Breast epithelium (tissue), 3 donors: ENCODE data around the gene ANKRD53.

Experiments
- CTCF ChIP-seq, 3 donors: fragments of 450-650 bp; IDR thresholded peaks; one replicate each; pipeline ENCODE4 v1.5.1; 2016 to 2017; ENCODE audit warnings: antibody characterized with exemption in 3 of 3, mild to moderate bottlenecking in 3 of 3, moderate library complexity in 3 of 3
- POLR2A ChIP-seq: fragments of 450-650 bp; IDR thresholded peaks from one replicate; pipeline ENCODE4 v1.6.1; 2016; ENCODE audit warnings: antibody characterized with exemption, mild to moderate bottlenecking, moderate library complexity
- POLR2AphosphoS5 ChIP-seq, 3 donors: sonication (generic); formaldehyde crosslinking; IDR thresholded peaks; one replicate each; pipeline ENCODE4 v1.6.1; 2017; ENCODE audit warnings: antibody characterized with exemption in 3 of 3

- TF ChIP-seq POLR2A (no peak), CTCF (IDR thresholded peaks at IDR 0.05) (no peak), POLR2AphosphoS5 (IDR thresholded peaks at IDR 0.05) (no peak)
Measured at GRCh38 chr2:70975237-70975636, 3.2 kb upstream of the ANKRD53 start.
